ENCODE results near the gene ZNRF3.

The ZNRF3 gene

DNA sequence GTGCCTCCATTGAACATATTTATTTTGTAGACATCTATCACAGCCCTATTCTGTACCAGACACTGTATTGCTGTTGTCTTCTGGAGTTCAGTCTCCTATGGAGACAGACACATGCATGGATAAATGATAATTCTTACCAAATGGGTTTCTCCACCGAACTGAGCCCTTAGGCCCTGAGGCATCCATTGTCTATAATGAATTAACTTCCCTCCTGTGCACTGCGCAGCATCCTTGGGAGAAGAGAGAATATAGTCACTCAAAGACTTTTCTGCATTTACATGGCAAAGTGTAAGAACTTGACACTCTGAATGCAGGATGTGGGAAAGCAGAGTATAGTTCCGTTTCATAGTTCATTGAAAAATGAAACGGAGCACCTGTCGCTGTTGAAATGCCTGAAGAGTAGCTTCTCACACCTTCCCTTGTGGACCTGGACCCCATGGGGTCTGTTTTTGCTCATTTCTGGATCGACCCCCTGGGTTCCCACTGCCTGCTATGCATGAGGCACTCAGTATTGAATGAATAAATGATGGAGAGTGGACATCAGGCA, 6.2 kb downstream of the ZNRF3 start:
- Histone ChIP-seq H3K36me3 (ENCODE audit: insufficient read depth, low read length) (no peaks in the 10 kb centered on the region), H3K9me3 (ENCODE audit: low read length) (no peaks in the 10 kb centered on the region), H2AFZ (ENCODE audit: low read depth, low read length) (no peak overlapping the region), H3K4me3 (ENCODE audit: low read length) (no peak overlapping the region), H3K4me1 (ENCODE audit: insufficient read depth, low read length) (peaks cover 36% of the 10 kb centered on the region), H3K27me3 (ENCODE audit: insufficient read depth, low read length) (no peaks in the 10 kb centered on the region)

DNA sequence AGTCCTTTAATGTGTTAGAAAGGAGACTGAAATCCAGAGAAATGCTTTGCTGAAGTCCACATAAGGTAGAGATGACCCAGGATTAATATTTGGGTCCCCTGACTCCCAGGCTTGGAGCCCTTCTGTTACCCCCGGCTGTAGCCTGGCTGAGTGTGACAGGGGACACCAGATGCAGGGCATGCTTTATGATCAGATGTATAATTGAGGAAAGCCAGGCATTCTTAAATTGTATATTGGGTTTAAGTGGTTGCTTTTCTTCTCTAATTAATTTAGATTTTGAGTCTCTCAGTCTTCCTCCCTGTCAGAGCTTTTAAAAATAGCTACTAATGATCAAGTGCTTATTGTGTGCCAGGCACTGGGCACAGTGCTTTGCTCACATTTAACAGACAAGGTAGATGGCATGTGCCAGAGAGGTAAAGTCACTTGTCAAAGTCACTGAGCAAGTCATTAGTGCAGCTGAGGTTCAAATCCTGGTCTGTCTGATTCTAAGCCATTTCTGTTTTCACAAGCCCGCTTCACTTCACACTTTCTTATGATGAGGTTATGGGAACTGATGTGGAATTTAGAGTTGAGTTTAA, 7.9 kb downstream of the ZNRF3 start:
- no peaks in the 10 kb centered on the region for H3K36me3 ChIP-seq (ENCODE audit: insufficient read depth, low read length)
- H3K27me3 ChIP-seq (ENCODE audit: insufficient read depth, low read length), result no peaks in the 10 kb centered on the region
- no peak overlapping the region for H2AFZ ChIP-seq (ENCODE audit: low read depth, low read length)

DNA sequence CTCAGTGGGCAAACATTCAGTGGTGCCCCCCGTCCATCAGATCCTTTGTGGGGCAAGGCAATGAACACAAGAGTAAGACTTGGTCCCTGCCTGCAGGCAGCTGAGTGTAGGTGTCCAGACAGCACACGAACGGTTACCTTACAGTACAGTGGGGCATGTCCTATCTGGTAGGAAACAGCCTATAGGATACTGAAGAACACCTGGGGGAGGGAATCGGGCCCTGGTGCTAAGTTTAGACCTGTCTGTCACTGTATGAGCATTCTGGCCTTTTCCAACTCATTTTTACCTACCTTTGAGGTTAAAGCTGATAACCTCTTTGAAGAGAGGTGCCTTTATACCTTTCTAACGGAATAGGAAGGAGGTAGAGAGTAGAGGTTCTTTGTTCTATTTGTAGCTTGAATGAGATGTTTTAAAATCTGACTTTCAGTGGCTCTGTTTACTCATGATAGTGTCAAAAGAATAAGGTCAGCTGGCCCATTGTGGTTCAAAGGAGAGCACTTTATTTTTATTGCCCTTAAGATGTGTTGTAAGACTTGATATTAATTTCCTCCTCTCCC, 8.9 kb downstream of the ZNRF3 start:
- Histone ChIP-seq H3K4me3 (ENCODE audit: low read length) (no peak overlapping the region), H3K9me3 (ENCODE audit: low read length) (no peaks in the 10 kb centered on the region), H3K36me3 (ENCODE audit: insufficient read depth, low read length) (no peaks in the 10 kb centered on the region), H3K27me3 (ENCODE audit: insufficient read depth, low read length) (no peaks in the 10 kb centered on the region), H2AFZ (ENCODE audit: low read depth, low read length) (no peak overlapping the region), H3K4me1 (ENCODE audit: insufficient read depth, low read length) (peaks cover 13% of the 10 kb centered on the region)

More for the DNA sequence above, 7.9 kb downstream of the ZNRF3 start:
- H3K4me3 ChIP-seq (ENCODE audit: low read length), result no peak overlapping the region
- H3K9me3 ChIP-seq (ENCODE audit: low read length), result no peaks in the 10 kb centered on the region
- H3K4me1 ChIP-seq (ENCODE audit: insufficient read depth, low read length), result peaks cover 23% of the 10 kb centered on the region

GRCh38 chr22:28893810-28894209, 10.4 kb downstream of the ZNRF3 start:
- Histone ChIP-seq H2AFZ (ENCODE audit: low read depth, low read length) (no peak overlapping the region), H3K9me3 (ENCODE audit: low read length) (no peaks in the 10 kb centered on the region), H3K4me3 (ENCODE audit: low read length) (no peak overlapping the region), H3K27me3 (ENCODE audit: insufficient read depth, low read length) (no peaks in the 10 kb centered on the region), H3K4me1 (ENCODE audit: insufficient read depth, low read length) (no peaks in the 10 kb centered on the region), H3K36me3 (ENCODE audit: insufficient read depth, low read length) (no peaks in the 10 kb centered on the region)

DNA sequence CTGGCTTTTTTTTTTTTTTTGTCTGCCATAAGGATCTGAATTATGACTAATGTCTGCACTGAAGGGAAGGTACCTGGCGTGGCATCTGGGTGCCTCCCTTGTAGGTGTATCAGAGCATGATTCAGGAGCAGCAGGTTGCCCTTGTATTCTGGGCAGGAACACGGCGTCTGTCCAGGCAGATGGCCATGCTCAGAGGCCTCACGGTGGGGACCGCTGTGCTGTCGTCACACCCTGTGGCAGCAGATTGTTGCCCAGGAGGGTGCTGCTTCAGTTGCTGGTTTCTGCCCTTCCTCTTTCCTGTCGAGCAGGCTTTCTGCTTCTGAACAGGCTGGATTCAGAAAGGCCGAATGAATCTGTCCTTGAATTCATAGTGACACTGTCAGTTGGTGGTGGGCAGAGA, 11.0 kb downstream of the ZNRF3 start:
- H3K9me3 ChIP-seq (ENCODE audit: low read length), result no peaks in the 10 kb centered on the region
- no peak overlapping the region for H2AFZ ChIP-seq (ENCODE audit: low read depth, low read length)
- no peaks in the 10 kb centered on the region for H3K36me3 ChIP-seq (ENCODE audit: insufficient read depth, low read length)
- H3K27me3 ChIP-seq (ENCODE audit: insufficient read depth, low read length), result no peaks in the 10 kb centered on the region
- no peak overlapping the region for H3K4me3 ChIP-seq (ENCODE audit: low read length)
- no peaks in the 10 kb centered on the region for H3K4me1 ChIP-seq (ENCODE audit: insufficient read depth, low read length)

DNA sequence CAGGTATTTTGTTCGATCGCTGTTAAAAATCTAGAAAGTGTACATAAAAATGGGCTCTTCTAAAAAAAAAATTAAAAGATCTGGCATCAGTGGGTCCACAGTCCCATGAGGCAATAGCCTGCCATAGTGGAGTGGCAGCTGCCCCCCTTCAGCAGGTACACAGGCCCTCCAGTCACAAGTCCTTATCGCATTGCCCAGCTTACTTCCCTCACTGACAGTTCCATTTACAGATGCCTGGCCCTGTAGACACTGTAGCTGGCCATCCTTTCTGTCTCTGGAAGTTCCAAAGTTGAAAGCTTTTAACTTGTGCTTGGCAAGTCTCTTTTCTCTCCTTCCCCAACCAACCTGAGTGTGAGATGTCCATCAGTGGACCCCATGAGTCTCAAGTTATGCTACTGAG, 11.4 kb downstream of the ZNRF3 start:
- H3K36me3 ChIP-seq (ENCODE audit: insufficient read depth, low read length), result no peaks in the 10 kb centered on the region
- H3K4me3 ChIP-seq (ENCODE audit: low read length), result no peak overlapping the region
- no peak overlapping the region for H2AFZ ChIP-seq (ENCODE audit: low read depth, low read length)
- H3K9me3 ChIP-seq (ENCODE audit: low read length), result no peaks in the 10 kb centered on the region
- H3K4me1 ChIP-seq (ENCODE audit: insufficient read depth, low read length), result no peaks in the 10 kb centered on the region
- H3K27me3 ChIP-seq (ENCODE audit: insufficient read depth, low read length), result no peaks in the 10 kb centered on the region

- Histone ChIP-seq H3K36me3 (ENCODE audit: insufficient read depth, low read length) (no peaks in the 10 kb centered on the region), H2AFZ (ENCODE audit: low read depth, low read length) (no peak overlapping the region)
Measured at GRCh38 chr22:28896611-28897010, 13.2 kb downstream of the ZNRF3 start.

DNA sequence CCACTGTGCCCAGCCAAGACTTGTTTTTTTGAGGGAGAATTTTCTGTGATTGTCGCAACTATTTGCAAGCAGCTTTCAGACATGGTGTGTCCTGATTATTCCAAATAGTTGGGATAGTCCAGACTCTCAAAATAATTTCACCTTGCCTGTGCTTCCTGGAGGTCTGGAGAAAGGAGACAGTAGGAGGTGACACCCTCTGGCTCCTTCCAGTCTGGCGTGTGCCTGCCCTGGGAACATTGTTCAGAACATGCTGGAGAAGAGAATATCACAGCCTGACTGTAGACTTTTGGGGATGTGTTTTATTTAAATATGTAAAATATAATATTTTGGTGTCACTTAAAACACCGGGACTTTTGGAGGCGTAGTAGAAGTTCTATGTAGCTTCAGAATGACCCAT, 14.9 kb downstream of the ZNRF3 start:
- Histone ChIP-seq H3K4me3 (ENCODE audit: low read length) (no peak overlapping the region), H3K27me3 (ENCODE audit: insufficient read depth, low read length) (no peaks in the 10 kb centered on the region), H2AFZ (ENCODE audit: low read depth, low read length) (no peak overlapping the region), H3K4me1 (ENCODE audit: insufficient read depth, low read length) (peaks cover 5% of the 10 kb centered on the region), H3K9me3 (ENCODE audit: low read length) (no peaks in the 10 kb centered on the region), H3K36me3 (ENCODE audit: insufficient read depth, low read length) (no peaks in the 10 kb centered on the region)

More at GRCh38 chr22:28896611-28897010, 13.2 kb downstream of the ZNRF3 start:
- H3K27me3 ChIP-seq (ENCODE audit: insufficient read depth, low read length), result no peaks in the 10 kb centered on the region
- H3K9me3 ChIP-seq (ENCODE audit: low read length), result no peaks in the 10 kb centered on the region
- no peaks in the 10 kb centered on the region for H3K4me1 ChIP-seq (ENCODE audit: insufficient read depth, low read length)
- H3K4me3 ChIP-seq (ENCODE audit: low read length), result no peak overlapping the region

GRCh38 chr22:28899199-28899853, 16.0 kb downstream of the ZNRF3 start:
- Histone ChIP-seq H3K9me3 (ENCODE audit: low read length) (no peaks in the 10 kb centered on the region), H3K4me3 (ENCODE audit: low read length) (no peak overlapping the region), H2AFZ (ENCODE audit: low read depth, low read length) (no peak overlapping the region), H3K4me1 (ENCODE audit: insufficient read depth, low read length) (peaks cover 16% of the 10 kb centered on the region), H3K27me3 (ENCODE audit: insufficient read depth, low read length) (no peaks in the 10 kb centered on the region), H3K36me3 (ENCODE audit: insufficient read depth, low read length) (no peaks in the 10 kb centered on the region)

- H3K36me3 ChIP-seq (ENCODE audit: insufficient read depth, low read length), result no peaks in the 10 kb centered on the region
Measured at GRCh38 chr22:28900379-28900925, 17.1 kb downstream of the ZNRF3 start.

DNA sequence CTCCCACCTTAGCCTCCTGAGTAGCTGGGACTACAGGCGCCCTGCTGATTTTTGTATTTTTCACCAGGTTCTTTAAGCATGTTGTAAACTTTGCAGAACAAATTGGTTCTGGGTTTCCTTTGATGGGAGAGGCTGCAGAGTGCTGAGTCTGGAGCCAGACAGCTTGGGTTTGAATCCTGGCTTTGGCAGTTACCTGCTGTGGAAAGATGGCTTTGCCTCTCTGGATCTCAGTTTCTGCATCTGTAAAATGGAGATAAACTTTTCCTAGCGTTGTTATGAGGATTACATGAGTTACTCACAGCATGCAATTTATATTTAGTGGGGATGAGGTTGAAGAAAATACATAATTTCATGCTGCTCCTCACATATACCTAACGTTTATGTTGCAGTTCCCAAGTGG, 19.1 kb downstream of the ZNRF3 start:
- Histone ChIP-seq H3K9me3 (ENCODE audit: low read length) (no peaks in the 10 kb centered on the region), H3K4me1 (ENCODE audit: insufficient read depth, low read length) (peaks cover 26% of the 10 kb centered on the region), H3K27me3 (ENCODE audit: insufficient read depth, low read length) (no peaks in the 10 kb centered on the region), H2AFZ (ENCODE audit: low read depth, low read length) (no peak overlapping the region), H3K36me3 (ENCODE audit: insufficient read depth, low read length) (no peaks in the 10 kb centered on the region), H3K4me3 (ENCODE audit: low read length) (no peak overlapping the region)

More at GRCh38 chr22:28900379-28900925, 17.1 kb downstream of the ZNRF3 start:
- Histone ChIP-seq H3K9me3 (ENCODE audit: low read length) (no peaks in the 10 kb centered on the region), H3K27me3 (ENCODE audit: insufficient read depth, low read length) (no peaks in the 10 kb centered on the region), H2AFZ (ENCODE audit: low read depth, low read length) (no peak overlapping the region), H3K4me1 (ENCODE audit: insufficient read depth, low read length) (peaks cover 22% of the 10 kb centered on the region), H3K4me3 (ENCODE audit: low read length) (no peak overlapping the region)

GRCh38 chr22:28903080-28903479, 19.7 kb downstream of the ZNRF3 start:
- Histone ChIP-seq H3K4me1 (ENCODE audit: insufficient read depth, low read length) (peaks cover 32% of the 10 kb centered on the region), H3K36me3 (ENCODE audit: insufficient read depth, low read length) (no peaks in the 10 kb centered on the region), H3K27me3 (ENCODE audit: insufficient read depth, low read length) (no peaks in the 10 kb centered on the region), H3K4me3 (ENCODE audit: low read length) (no peak overlapping the region), H3K9me3 (ENCODE audit: low read length) (no peaks in the 10 kb centered on the region), H2AFZ (ENCODE audit: low read depth, low read length) (no peak overlapping the region)

- H2AFZ ChIP-seq (ENCODE audit: low read depth, low read length), result no peak overlapping the region
- peaks cover 36% of the 10 kb centered on the region for H3K4me1 ChIP-seq (ENCODE audit: insufficient read depth, low read length)
- H3K4me3 ChIP-seq (ENCODE audit: low read length), result no peak overlapping the region
- H3K27me3 ChIP-seq (ENCODE audit: insufficient read depth, low read length), result no peaks in the 10 kb centered on the region
- H3K36me3 ChIP-seq (ENCODE audit: insufficient read depth, low read length), result no peaks in the 10 kb centered on the region
- H3K9me3 ChIP-seq (ENCODE audit: low read length), result no peaks in the 10 kb centered on the region
Measured at GRCh38 chr22:28903729-28904128, 20.4 kb downstream of the ZNRF3 start.
